Lower leg skin (tissue), 3 donors: ENCODE measurements around the gene NDUFB10.

Experiments used
- POLR2A ChIP-seq, 2 donors: fragments of 450-650 bp; IDR thresholded peaks; one replicate each; pipeline ENCODE4 v1.6.1; 2016 to 2017; ENCODE audit warnings: antibody characterized with exemption in 2 of 2, mild to moderate bottlenecking in 1 of 2, moderate library complexity in 1 of 2
- TF ChIP-seq, protein P1 (sequence below), 3 donors: fragments of 450-650 bp; IDR thresholded peaks; one replicate each; pipeline ENCODE4 v1.5.1; 2016; ENCODE audit warnings: antibody characterized with exemption in 3 of 3, mild to moderate bottlenecking in 3 of 3, moderate library complexity in 2 of 3

DNA sequence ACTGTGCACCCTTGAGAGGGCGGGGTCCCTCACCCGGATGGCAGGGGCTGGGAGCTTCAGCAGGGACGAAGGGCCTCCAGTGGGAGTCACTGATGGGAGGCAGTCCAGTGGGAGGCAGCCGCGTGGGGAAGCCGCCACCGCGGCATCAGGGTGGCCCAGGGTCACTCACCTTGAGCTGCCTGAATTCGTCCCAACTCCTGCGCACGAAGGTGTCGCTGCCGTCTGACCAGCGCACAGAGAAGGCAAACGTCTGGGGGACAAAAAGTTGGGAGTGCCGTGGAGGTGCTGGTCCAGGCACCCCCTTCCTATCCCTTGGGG is 21.4 kb downstream of the NDUFB10 start:
- TF ChIP-seq, protein P1, sequence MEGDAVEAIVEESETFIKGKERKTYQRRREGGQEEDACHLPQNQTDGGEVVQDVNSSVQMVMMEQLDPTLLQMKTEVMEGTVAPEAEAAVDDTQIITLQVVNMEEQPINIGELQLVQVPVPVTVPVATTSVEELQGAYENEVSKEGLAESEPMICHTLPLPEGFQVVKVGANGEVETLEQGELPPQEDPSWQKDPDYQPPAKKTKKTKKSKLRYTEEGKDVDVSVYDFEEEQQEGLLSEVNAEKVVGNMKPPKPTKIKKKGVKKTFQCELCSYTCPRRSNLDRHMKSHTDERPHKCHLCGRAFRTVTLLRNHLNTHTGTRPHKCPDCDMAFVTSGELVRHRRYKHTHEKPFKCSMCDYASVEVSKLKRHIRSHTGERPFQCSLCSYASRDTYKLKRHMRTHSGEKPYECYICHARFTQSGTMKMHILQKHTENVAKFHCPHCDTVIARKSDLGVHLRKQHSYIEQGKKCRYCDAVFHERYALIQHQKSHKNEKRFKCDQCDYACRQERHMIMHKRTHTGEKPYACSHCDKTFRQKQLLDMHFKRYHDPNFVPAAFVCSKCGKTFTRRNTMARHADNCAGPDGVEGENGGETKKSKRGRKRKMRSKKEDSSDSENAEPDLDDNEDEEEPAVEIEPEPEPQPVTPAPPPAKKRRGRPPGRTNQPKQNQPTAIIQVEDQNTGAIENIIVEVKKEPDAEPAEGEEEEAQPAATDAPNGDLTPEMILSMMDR (IDR thresholded peaks at IDR 0.05): no peak
- no peak for TF ChIP-seq POLR2A (IDR thresholded peaks at IDR 0.05)
